ENCODE results near the gene RHPN2.

RHPN2 gene

GRCh38 chr19:33064792-33065550 lies at the start of gene RHPN2:
Gene RHPN2, minus strand, starts transcription at chr19:33064888. Its CDS starts 36 bp downstream, at chr19:33064852.
- FAIRE-seq: no peak

- no peak for FAIRE-seq
These were observed 49.6 kb upstream of the RHPN2 start for GRCh38 chr19:33114312-33114711.

- no peak for FAIRE-seq
These were observed 46.9 kb upstream of the RHPN2 start for GRCh38 chr19:33111587-33111986.

GRCh38 chr19:33110137-33110910 lies 45.6 kb upstream of the RHPN2 start:
- FAIRE-seq: no peak

- FAIRE-seq: no peak
These were observed 43.5 kb upstream of the RHPN2 start for GRCh38 chr19:33108161-33108560.

- FAIRE-seq: no peak
These were observed 38.2 kb upstream of the RHPN2 start for GRCh38 chr19:33102893-33103292.

- no peak for FAIRE-seq
These were observed 36.4 kb upstream of the RHPN2 start for GRCh38 chr19:33100894-33101644.

GRCh38 chr19:33098055-33098534 lies 33.4 kb upstream of the RHPN2 start:
- FAIRE-seq: no peak

GRCh38 chr19:33096005-33096404 lies 31.3 kb upstream of the RHPN2 start:
- no peak for FAIRE-seq

- no peak for FAIRE-seq
These were observed 29.9 kb upstream of the RHPN2 start for GRCh38 chr19:33094436-33095067.

GRCh38 chr19:33093420-33094210 lies 28.9 kb upstream of the RHPN2 start:
- FAIRE-seq: no peak

GRCh38 chr19:33090179-33090578 lies 25.5 kb upstream of the RHPN2 start:
- FAIRE-seq: no peak

- no peak for FAIRE-seq
These were observed 24.3 kb upstream of the RHPN2 start for GRCh38 chr19:33089010-33089409.

- FAIRE-seq: no peak
These were observed 22.3 kb upstream of the RHPN2 start for GRCh38 chr19:33086955-33087354.

- no peak for FAIRE-seq
These were observed 21.0 kb upstream of the RHPN2 start for GRCh38 chr19:33085570-33086128.

- peak; percentile 19 for FAIRE-seq
These were observed 16.3 kb upstream of the RHPN2 start, which contains the start of gene GPATCH1 for GRCh38 chr19:33080761-33081681. Gene GPATCH1, plus strand, starts transcription at chr19:33081181. Its CDS starts 13 bp downstream, at chr19:33081194.

- no peak for FAIRE-seq
These were observed 10.8 kb upstream of the RHPN2 start for GRCh38 chr19:33075519-33075918.

- FAIRE-seq: no peak
These were observed 7.2 kb upstream of the RHPN2 start for GRCh38 chr19:33071887-33072286.

GRCh38 chr19:33067121-33067520 lies 2.4 kb upstream of the RHPN2 start:
- no peak for FAIRE-seq

GRCh38 chr19:33066543-33066942 lies 1.9 kb upstream of the RHPN2 start:
- no peak for FAIRE-seq

GRCh38 chr19:33064458-33064791 lies 263 bp downstream of the RHPN2 start:
- FAIRE-seq: no peak
